K562 (cell line): ENCODE measurements around the gene LRRC14B. TPM values are rescaled to one million over a fixed set of nuclear protein-coding genes. Genes with fewer than 3 reads are reported as not detected.

Experiments used
- ATAC-seq: fragments of 200-7000 bp; cut with Tn5 transposase; 3 replicates; pipeline ENCODE4 v1.9.1; 2020; ENCODE audit warnings: moderate library complexity
- BruUV-seq: library from RNA; stranded (reverse); fragments of 400-500 nt; replicated peaks from 2 replicates; lab custom pipeline; 2021; lab: Mats Ljungman, UMichigan
- CTCF ChIA-PET: fragments of 300-600 bp; formaldehyde crosslinking; extraction: SDS; loops from one replicate; lab custom pipeline; 2021; ENCODE audit warnings: low intra/inter-chr PET ratio; lab: Yijun Ruan, JAX
- POLR2A ChIA-PET: fragments of 300-600, 350-650 bp; sonication (Branson Sonifier 250); formaldehyde crosslinking; extraction: SDS; loops from one replicate; lab custom pipeline; 2021; ENCODE audit warnings: antibody characterized with exemption, inconsistent platforms; lab: Yijun Ruan, JAX
- DNase-seq, 4 experiments: peaks; one replicate each; pipeline versions ENCODE4 v3.0.0 to v3.0.0-alpha.2; 2011 to 2018; ENCODE audit warnings: low spot score in 3 of 4, mixed read lengths in 3 of 4; ENCODE audit errors: extremely low read depth in 1 of 4
- FAIRE-seq: peaks from 2 replicates; lab custom pipeline; 2011; peaks lifted over from hg19 to GRCh38; lab: Jason Lieb, UNC
- H2AFZ ChIP-seq: 2 replicates; pipeline ENCODE4 v1.6.0; 2011; ENCODE audit warnings: low read depth, low read length, control low read depth, inconsistent platforms
- H3K27ac ChIP-seq: fragments of 200-600 bp; 3 replicates; pipeline ENCODE4 v1.8.0; 2011; ENCODE audit warnings: low read depth, mild to moderate bottlenecking, control low read depth, inconsistent platforms, low read length, moderate library complexity, mixed read lengths; ENCODE audit errors: extremely low read depth
- H3K27me3 ChIP-seq, 2 experiments: fragments of 300-600 bp in 1 of 2; 2 replicates in 1 of 2; 3 replicates in 1 of 2; pipeline versions ENCODE4 v1.6.0 to v1.8.0; 2011; ENCODE audit warnings: inconsistent platforms in 2 of 2, low read length in 2 of 2, mild to moderate bottlenecking in 1 of 2, mixed read lengths in 1 of 2, moderate library complexity in 1 of 2; ENCODE audit not compliant: control insufficient read depth in 2 of 2, insufficient read depth in 2 of 2
- H3K36me3 ChIP-seq: fragments of 300-600 bp; 3 replicates; pipeline ENCODE4 v1.8.0; 2011; ENCODE audit warnings: mild to moderate bottlenecking, low read length, inconsistent platforms; ENCODE audit not compliant: control insufficient read depth, insufficient read depth
- H3K4me1 ChIP-seq, 2 experiments: fragments of 200-600 bp in 1 of 2; replicated peaks in 1 of 2; 2 replicates in 1 of 2; 3 replicates in 1 of 2; pipeline versions ENCODE4 v1.5.1 to v1.8.0; 2011; ENCODE audit warnings: inconsistent platforms in 2 of 2, low read length in 2 of 2, mild to moderate bottlenecking in 1 of 2, mixed read lengths in 1 of 2, moderate library complexity in 1 of 2; ENCODE audit not compliant: control insufficient read depth in 2 of 2, insufficient read depth in 2 of 2
- H3K4me2 ChIP-seq: 2 replicates; pipeline ENCODE4 v1.6.1; 2011; ENCODE audit warnings: low read length, control low read depth, inconsistent platforms, mixed read lengths; ENCODE audit not compliant: insufficient read depth
- H3K4me3 ChIP-seq: fragments of 200-600 bp; sonication (generic), shearing (Covaris generic); 2 replicates; pipeline ENCODE4 v1.5.1; 2016; ENCODE audit warnings: control low read depth, inconsistent platforms
- H3K79me2 ChIP-seq: fragments of 200-600 bp; 3 replicates; pipeline ENCODE4 v1.8.0; 2011; ENCODE audit warnings: low read length, inconsistent platforms; ENCODE audit not compliant: control insufficient read depth, insufficient read depth
- H3K9ac ChIP-seq, 2 experiments: 2 replicates each; pipeline versions ENCODE4 v1.6.0 to v1.6.1; 2011; ENCODE audit warnings: low read depth in 2 of 2, low read length in 2 of 2, control low read depth in 1 of 2, inconsistent platforms in 1 of 2, mild to moderate bottlenecking in 1 of 2, mixed read lengths in 1 of 2; ENCODE audit not compliant: insufficient read depth in 1 of 2
- H3K9me1 ChIP-seq: one replicate; pipeline ENCODE4 v1.6.0; 2011; ENCODE audit warnings: inconsistent platforms, mild to moderate bottlenecking, low read length, moderate library complexity; ENCODE audit not compliant: control insufficient read depth, insufficient read depth
- H3K9me3 ChIP-seq: replicated peaks from 2 replicates; pipeline ENCODE4 v1.5.1; 2011; ENCODE audit warnings: low read depth, low read length, inconsistent platforms; ENCODE audit not compliant: control insufficient read depth, insufficient read depth
- H4K20me1 ChIP-seq: replicated peaks from 2 replicates; pipeline ENCODE4 v1.6.1; 2011; ENCODE audit warnings: low read length, inconsistent platforms, mixed read lengths; ENCODE audit not compliant: control insufficient read depth, insufficient read depth
- ATF7 ChIP-seq: fragments of 450-650 bp; IDR thresholded peaks from 2 replicates; pipeline ENCODE4 v1.7.1; 2014; ENCODE audit warnings: mild to moderate bottlenecking, moderate library complexity
- NRF1 ChIP-seq, 2 experiments: fragments of 450-650 bp; IDR thresholded peaks in 1 of 2; conservative IDR thresholded peaks in 1 of 2; 2 replicates each; pipeline ENCODE4 v1.6.1; 2014; ENCODE audit warnings: mild to moderate bottlenecking in 2 of 2
- PCBP1 ChIP-seq: fragments of 200-400 bp; formaldehyde crosslinking; IDR thresholded peaks from 2 replicates; pipeline ENCODE4 v1.6.1; 2018; ENCODE audit warnings: mild to moderate bottlenecking, low read depth, low read length; ENCODE audit not compliant: poor library complexity, severe bottlenecking
- STAT5B ChIP-seq: fragments of 250-450 bp; sonication (Bioruptor Pico); IDR thresholded peaks from 2 replicates; pipeline ENCODE4 v1.8.0; 2021; ENCODE audit warnings: mild to moderate bottlenecking, inconsistent platforms
- TBL1XR1 ChIP-seq, 2 experiments: IDR thresholded peaks; 2 replicates each; pipeline ENCODE4 v1.6.1; 2012; ENCODE audit warnings: improper control_type of control experiment in 2 of 2, low read length in 2 of 2, mild to moderate bottlenecking in 1 of 2
- ZBTB43 ChIP-seq: sonication (generic); formaldehyde crosslinking; IDR thresholded peaks from 2 replicates; pipeline ENCODE4 v1.8.0; 2023; ENCODE audit warnings: mild to moderate bottlenecking, missing genetic modification reagents
- ZNF3 ChIP-seq: fragments of 250-450 bp; sonication (Bioruptor Pico); IDR thresholded peaks from 2 replicates; pipeline ENCODE4 v1.5.0; 2021; ENCODE audit warnings: mild to moderate bottlenecking, moderate library complexity
- ZNF436 ChIP-seq: fragments of 250-450, 450-650 bp; sonication (Bioruptor Pico); formaldehyde crosslinking; IDR thresholded peaks from 2 replicates; pipeline ENCODE4 v1.7.0; 2020; ENCODE audit warnings: mild to moderate bottlenecking
- ZNF583 ChIP-seq: fragments of 250-450 bp; sonication (Bioruptor Pico); IDR thresholded peaks from 2 replicates; pipeline ENCODE4 v1.4.0; 2020
- WGBS: fragments of 100-300 bp; shearing (Covaris generic); methylation state at CpG from one replicate; pipeline ENCODE4 v1.1.6; 2016; ENCODE audit warnings: low coverage, mixed read lengths; ENCODE audit not compliant: insufficient coverage; ENCODE audit errors: missing lambda C conversion rate; 5-methylcytosine and 5-hydroxymethylcytosine counted together
- in situ Hi-C: fragments of 300-500 bp; cut with MboI; formaldehyde crosslinking; loops from 4 replicates; pipeline ENCODE4 v1.15.0; 2018; ENCODE audit warnings: inconsistent platforms, mixed read lengths
- intact Hi-C: fragments of 100-400 bp; cut with micrococcal nuclease; formaldehyde crosslinking; loops from 2 replicates; pipeline ENCODE4 v1.14.2; 2022
- polyA plus RNA-seq, 8 experiments: library from polyadenylated mRNA; depleted of rRNA in 4 of 8; stranded (reverse) in 5 of 8; unstranded in 3 of 8; fragments of >200 nt; fragmentation: Nextera tagmentation in 2 of 8; fragmentation: Illumina TruSeq in 1 of 8; extraction: Ambion mirVana in 2 of 8; extraction: Trizol in 1 of 8; gene quantifications; 2 replicates each; pipeline versions ENCODE4 v1.2.1 to v1.2.3, GENCODE V29; 2011 to 2014; ENCODE audit warnings: inconsistent platforms in 1 of 8, missing spikeins in 1 of 8
- total RNA-seq, 7 experiments: library from RNA; depleted of rRNA in 6 of 7; stranded (reverse); fragments of >200 nt in 6 of 7; fragmentation: Illumina TruSeq in 2 of 7; extraction: Trizol in 2 of 7; gene quantifications; 2 replicates each; pipeline versions ENCODE4 v1.2.1 to v1.2.3, GENCODE V29; 2011 to 2021; ENCODE audit warnings: low replicate concordance in 1 of 7

LRRC14B gene
- total and polyA plus RNA-seq, 9 of the 15 experiments (the other 6 are each of a cell fraction or from before 2014, with no cell fraction given): not detected

DNA sequence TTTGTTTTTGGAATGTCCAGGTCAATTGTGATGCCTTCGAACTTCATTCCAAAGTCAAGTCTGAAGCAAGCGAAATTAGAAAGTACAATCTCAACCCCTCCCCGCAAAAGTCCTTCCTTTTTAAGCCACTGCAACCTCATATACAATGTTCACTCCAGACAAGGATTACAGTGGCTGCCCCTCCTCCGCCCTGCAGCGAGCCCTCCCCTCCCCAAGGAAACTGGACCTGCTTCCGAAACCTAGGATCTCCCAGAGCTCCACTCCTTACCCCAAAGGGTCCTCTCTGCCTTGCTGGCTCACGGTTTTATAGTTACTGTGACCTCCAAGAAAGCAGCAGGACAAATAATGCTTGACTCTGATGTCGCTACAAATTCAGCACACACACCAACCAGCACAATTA is 10.4 kb downstream of the LRRC14B start:
- Histone ChIP-seq H3K9me1 (no peaks in the 10 kb centered on the region), H2AFZ (no peak overlapping the region), H3K79me2 (peaks cover 8% of the 10 kb centered on the region), H3K4me2 (no peak overlapping the region), H3K27me3 (no peaks in the 10 kb centered on the region), H3K27ac (no peak overlapping the region), H3K36me3 (peaks cover 28% of the 10 kb centered on the region), H3K4me3 (no peak overlapping the region), H3K4me1 (peaks cover 6 to 31% of the 10 kb centered on the region in 2 experiments), H4K20me1 (peaks cover 4% of the 10 kb centered on the region; the same call in 1 of the 2 replicates), H3K9ac (no peak overlapping the region), H3K9me3 (no peaks in the 10 kb centered on the region)
- intact Hi-C loops: no loop called here
- ChIA-PET POLR2A (interaction anchor here (0.9 to 1.0 kb wide), 2 partner anchors 13 kb away, joined by 3 read pairs; no protein-coding TSS in a partner anchor), CTCF (no interaction called here)
- BruUV-seq: no TSS peak
- WGBS: 65% methylated on average over 8 of the region's 8 CpGs
- no peak for DNase-seq
- ATAC-seq: no peak
- in situ Hi-C loops: no loop called here
- FAIRE-seq: no peak
- TF ChIP-seq PCBP1: no peak
- no peak for TF ChIP-seq NRF1 (conservative IDR thresholded peaks at IDR 0.05 in 1 of 2, IDR thresholded peaks at IDR 0.05 in 1 of 2)
- no peak for TF ChIP-seq ATF7
- TF ChIP-seq ZNF436 (CRISPR knock-in tag): no peak
- TF ChIP-seq STAT5B (CRISPR knock-in tag): no peak

GRCh38 chr5:203246-203930 is 12.1 kb downstream of the LRRC14B start:
- 87% methylated on average over 25 of the region's 26 CpGs for WGBS
- no TSS peak for BruUV-seq
- H3K27me3 ChIP-seq: no peaks in the 10 kb centered on the region
- H3K4me1 ChIP-seq: peaks cover 23 to 42% of the 10 kb centered on the region in 2 experiments
- peaks cover 23% of the 10 kb centered on the region for H3K79me2 ChIP-seq
- H3K27ac ChIP-seq: no peak overlapping the region
- no peak for DNase-seq
- no peak overlapping the region for H3K9ac ChIP-seq
- in situ Hi-C loops (no loop called here), intact Hi-C loops (no loop called here)
- H3K4me3 ChIP-seq: no peak overlapping the region
- FAIRE-seq: no peak
- TF ChIP-seq ZNF583 (CRISPR knock-in tag) (no peak), ZBTB43 (CRISPR knock-in tag) (no peak), TBL1XR1 (IDR thresholded peaks at IDR 0.05; ENCODE audit: low read length in 2 of 2) (no peak), ZNF3 (CRISPR knock-in tag) (no peak)
- TF ChIP-seq, all 486 proteins: peak for 0
- ChIA-PET POLR2A (interaction anchor here (1.5 kb wide), 1 partner anchor 9 kb away, joined by 7 read pairs; no protein-coding TSS in a partner anchor), CTCF (no interaction called here)
- peaks cover 28% of the 10 kb centered on the region for H3K36me3 ChIP-seq
- no peaks in the 10 kb centered on the region for H3K9me1 ChIP-seq
- no peaks in the 10 kb centered on the region for H3K9me3 ChIP-seq
- H2AFZ ChIP-seq: no peak overlapping the region
- peaks cover 22% of the 10 kb centered on the region for H4K20me1 ChIP-seq
- H3K4me2 ChIP-seq: no peak overlapping the region
- ATAC-seq: no peak
